Trophoblast cell (in vitro differentiated cells and primary cell): ENCODE data around the gene RAB23.

Source experiments
- DNase-seq, 2 donors: peaks; one replicate each; pipeline ENCODE4 v3.0.0-alpha.2; 2016
- H2AFZ ChIP-seq: 2 replicates; pipeline ENCODE4 v1.6.1; 2013; ENCODE audit warnings: low read length, moderate library complexity, mild to moderate bottlenecking; ENCODE audit not compliant: insufficient read depth, poor library complexity
- H2AK5ac ChIP-seq: 2 replicates; pipeline ENCODE4 v1.6.1; 2013; ENCODE audit warnings: mild to moderate bottlenecking, low read length
- H2BK120ac ChIP-seq: 2 replicates; pipeline ENCODE4 v1.6.1; 2013; ENCODE audit warnings: low read length, mild to moderate bottlenecking, moderate library complexity; ENCODE audit not compliant: insufficient read depth, poor library complexity
- H2BK12ac ChIP-seq: 2 replicates; pipeline ENCODE4 v1.6.1; 2013; ENCODE audit warnings: mild to moderate bottlenecking, low read length, moderate library complexity
- H2BK5ac ChIP-seq: 2 replicates; pipeline ENCODE4 v1.6.1; 2013; ENCODE audit warnings: low read length, low read depth, moderate library complexity, mild to moderate bottlenecking; ENCODE audit not compliant: poor library complexity
- H3K14ac ChIP-seq: 2 replicates; pipeline ENCODE4 v1.6.1; 2013; ENCODE audit warnings: mild to moderate bottlenecking, low read length
- H3K18ac ChIP-seq: 2 replicates; pipeline ENCODE4 v1.6.1; 2013; ENCODE audit warnings: mild to moderate bottlenecking, low read length
- H3K23ac ChIP-seq: 2 replicates; pipeline ENCODE4 v1.6.1; 2013; ENCODE audit warnings: low read length
- H3K27ac ChIP-seq: 2 replicates; pipeline ENCODE4 v1.5.1; 2013; ENCODE audit warnings: low read depth, mild to moderate bottlenecking, inconsistent platforms, low read length, moderate library complexity
- H3K27me3 ChIP-seq: 2 replicates; pipeline ENCODE4 v1.6.1; 2013; ENCODE audit warnings: inconsistent platforms, mild to moderate bottlenecking, low read length, moderate library complexity; ENCODE audit not compliant: insufficient read depth
- H3K36me3 ChIP-seq, 2 experiments: 1 replicate in 1 of 2; 2 replicates in 1 of 2; pipeline ENCODE4 v1.6.1; 2013; ENCODE audit warnings: low read length in 2 of 2, mild to moderate bottlenecking in 2 of 2, moderate library complexity in 1 of 2; ENCODE audit not compliant: insufficient read depth in 2 of 2, control insufficient read depth in 1 of 2
- H3K4ac ChIP-seq: 2 replicates; pipeline ENCODE4 v1.6.1; 2013; ENCODE audit warnings: low read depth, mild to moderate bottlenecking, low read length, moderate library complexity
- H3K4me1 ChIP-seq, 2 experiments: 1 replicate in 1 of 2; 2 replicates in 1 of 2; pipeline ENCODE4 v1.6.1; 2013; ENCODE audit warnings: low read length in 2 of 2, mild to moderate bottlenecking in 2 of 2, moderate library complexity in 1 of 2; ENCODE audit not compliant: insufficient read depth in 2 of 2, control insufficient read depth in 1 of 2
- H3K4me2 ChIP-seq: 2 replicates; pipeline ENCODE4 v1.6.1; 2013; ENCODE audit warnings: inconsistent platforms, mild to moderate bottlenecking, low read length, moderate library complexity
- H3K4me3 ChIP-seq: 2 replicates; pipeline ENCODE4 v1.5.1; 2013; ENCODE audit warnings: mild to moderate bottlenecking, low read depth, low read length, inconsistent platforms
- H3K79me1 ChIP-seq: one replicate; pipeline ENCODE4 v1.6.1; 2013; ENCODE audit warnings: low read length
- H3K79me2 ChIP-seq: 2 replicates; pipeline ENCODE4 v1.6.1; 2013; ENCODE audit warnings: low read length, mild to moderate bottlenecking; ENCODE audit not compliant: control insufficient read depth, insufficient read depth, poor library complexity
- H3K9ac ChIP-seq: 2 replicates; pipeline ENCODE4 v1.6.1; 2013; ENCODE audit warnings: mild to moderate bottlenecking, low read length
- H3K9me3 ChIP-seq: 2 replicates; pipeline ENCODE4 v1.6.1; 2013; ENCODE audit warnings: low read depth, mild to moderate bottlenecking, control low read depth, inconsistent platforms, low read length; ENCODE audit not compliant: insufficient read depth
- H4K12ac ChIP-seq: 2 replicates; pipeline ENCODE4 v1.6.1; 2013; ENCODE audit warnings: low read depth, mild to moderate bottlenecking, low read length, moderate library complexity
- H4K8ac ChIP-seq: 2 replicates; pipeline ENCODE4 v1.6.1; 2013; ENCODE audit warnings: low read depth, mild to moderate bottlenecking, low read length, moderate library complexity
- H4K91ac ChIP-seq: one replicate; pipeline ENCODE4 v1.6.1; 2013; ENCODE audit warnings: low read depth, mild to moderate bottlenecking, low read length, moderate library complexity
- WGBS: extraction: QIAGEN DNeasy Blood & Tissue Kit; methylation state at CpG from one replicate; pipeline ENCODE4 v1.1.7; 2013; ENCODE audit warnings: missing lambda C conversion rate; ENCODE audit not compliant: insufficient read length, insufficient coverage; ENCODE audit errors: extremely low coverage; 5-methylcytosine and 5-hydroxymethylcytosine counted together

Gene RAB23

DNA sequence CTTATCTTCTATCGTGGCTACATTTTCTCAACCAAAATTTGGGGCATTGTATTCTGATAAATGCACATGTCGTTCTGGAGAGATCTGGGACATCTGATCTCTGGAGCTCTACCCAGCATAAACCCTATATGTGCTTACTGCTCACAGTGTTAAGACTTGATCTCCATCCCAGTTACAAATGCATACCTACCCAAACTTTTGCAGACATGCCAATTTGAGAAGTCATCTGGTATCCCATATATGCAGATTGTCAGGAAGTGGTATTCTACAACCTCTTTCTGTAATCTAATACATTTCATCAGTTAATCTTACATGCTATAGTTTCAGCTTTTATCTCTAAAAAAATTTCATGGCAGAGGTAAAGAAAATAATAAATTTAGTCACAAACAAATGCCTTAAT lies 38.8 kb downstream of the RAB23 start:
- WGBS, result no CpG with 5 or more reads among the region's 2 CpGs
- Histone ChIP-seq H3K4me1 (no peaks in the 10 kb centered on the region), H3K4ac (no peak overlapping the region), H3K23ac (no peak overlapping the region), H3K18ac (no peak overlapping the region), H2BK5ac (no peak overlapping the region), H3K4me3 (no peak overlapping the region), H3K9me3 (no peaks in the 10 kb centered on the region), H4K12ac (no peak overlapping the region), H3K36me3 (peaks cover 5 to 16% of the 10 kb centered on the region in 2 experiments), H4K8ac (no peak overlapping the region), H3K27ac (no peak overlapping the region), H2AFZ (no peak overlapping the region), H3K79me1 (no peaks in the 10 kb centered on the region), H2AK5ac (no peak overlapping the region), H3K79me2 (no peaks in the 10 kb centered on the region), H2BK12ac (no peak overlapping the region), H3K9ac (no peak overlapping the region), H4K91ac (no peak overlapping the region), H3K4me2 (no peak overlapping the region), H3K14ac (no peak overlapping the region), H3K27me3 (no peaks in the 10 kb centered on the region), H2BK120ac (no peak overlapping the region)
- peak in 1 of 2 donors; percentile 24 for DNase-seq

DNA sequence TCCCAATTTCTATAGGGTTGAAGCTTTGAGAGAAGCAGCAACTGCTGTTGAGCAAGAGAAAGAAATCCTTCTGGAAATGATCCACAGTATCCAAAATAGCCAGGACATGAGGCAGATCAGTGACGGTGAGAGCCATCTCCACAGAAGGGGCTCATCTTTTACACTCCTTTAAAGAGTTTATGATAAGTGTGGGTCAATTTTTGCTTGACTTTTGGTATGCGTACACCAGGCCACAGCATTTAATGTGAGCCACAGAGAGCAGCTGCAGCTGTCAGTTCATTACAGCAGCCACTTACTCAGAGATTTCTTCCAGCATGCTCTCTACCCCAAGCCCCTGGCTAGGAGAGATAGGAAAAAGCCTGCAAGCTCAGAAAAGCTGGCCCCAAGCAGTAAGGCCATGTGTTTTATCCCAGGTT lies 40.1 kb downstream of the RAB23 start:
- no peak overlapping the region for H2BK5ac ChIP-seq
- H3K14ac ChIP-seq, result no peak overlapping the region
- no peak overlapping the region for H3K4me2 ChIP-seq
- H4K91ac ChIP-seq, result no peak overlapping the region
- no CpG with 5 or more reads among the region's 2 CpGs for WGBS
- H3K23ac ChIP-seq, result no peak overlapping the region
- no peaks in the 10 kb centered on the region for H3K9me3 ChIP-seq
- H3K4ac ChIP-seq, result no peak overlapping the region
- H2BK120ac ChIP-seq, result no peak overlapping the region
- no peak overlapping the region for H3K9ac ChIP-seq
- H3K4me1 ChIP-seq, result peaks cover 4 to 5% of the 10 kb centered on the region in 2 experiments
- no peak overlapping the region for H4K12ac ChIP-seq
- H3K4me3 ChIP-seq, result no peak overlapping the region
- H3K27me3 ChIP-seq, result no peaks in the 10 kb centered on the region
- H3K79me2 ChIP-seq, result no peaks in the 10 kb centered on the region
- no peaks in the 10 kb centered on the region for H3K79me1 ChIP-seq
- no peak overlapping the region for H2AK5ac ChIP-seq
- H3K18ac ChIP-seq, result no peak overlapping the region
- no peak overlapping the region for H2AFZ ChIP-seq
- H2BK12ac ChIP-seq, result no peak overlapping the region
- H3K36me3 ChIP-seq, result peaks cover 5 to 16% of the 10 kb centered on the region in 2 experiments
- H4K8ac ChIP-seq, result no peak overlapping the region
- no peak overlapping the region for H3K27ac ChIP-seq
- no peak for DNase-seq

DNA sequence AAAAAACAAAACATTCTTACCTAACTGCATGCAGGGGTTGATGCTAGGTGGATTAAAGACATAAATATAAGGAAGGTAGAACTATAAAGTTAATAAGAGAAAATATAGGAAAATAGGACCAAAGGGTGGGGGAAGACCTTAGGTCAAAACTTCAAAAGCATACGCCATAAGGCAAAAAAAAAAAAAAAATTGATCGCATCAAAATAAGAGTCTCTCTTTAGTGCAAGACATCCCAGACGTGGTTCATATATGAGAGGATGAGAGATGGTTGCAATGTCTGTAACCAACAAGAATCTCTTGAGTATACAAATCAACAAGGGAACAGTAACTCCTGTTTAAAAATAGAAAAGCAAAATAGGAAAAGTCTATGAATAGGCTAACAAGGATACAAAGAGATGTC lies 41.5 kb downstream of the RAB23 start:
- peaks cover 5 to 14% of the 10 kb centered on the region in 2 experiments for H3K36me3 ChIP-seq
- H3K4ac ChIP-seq, result no peak overlapping the region
- H3K9ac ChIP-seq, result no peak overlapping the region
- no peak overlapping the region for H3K4me2 ChIP-seq
- no CpG with 5 or more reads among the region's 3 CpGs for WGBS
- no peak overlapping the region for H2AK5ac ChIP-seq
- no peaks in the 10 kb centered on the region for H3K27me3 ChIP-seq
- H3K23ac ChIP-seq, result no peak overlapping the region
- DNase-seq, result no peak
- H3K18ac ChIP-seq, result no peak overlapping the region
- H2BK12ac ChIP-seq, result no peak overlapping the region
- H2AFZ ChIP-seq, result no peak overlapping the region
- no peaks in the 10 kb centered on the region for H3K79me1 ChIP-seq
- no peak overlapping the region for H3K27ac ChIP-seq
- no peak overlapping the region for H2BK5ac ChIP-seq
- H2BK120ac ChIP-seq, result no peak overlapping the region
- peaks cover 4 to 8% of the 10 kb centered on the region in 2 experiments for H3K4me1 ChIP-seq
- H3K79me2 ChIP-seq, result peaks cover 5% of the 10 kb centered on the region
- no peak overlapping the region for H3K14ac ChIP-seq
- H4K12ac ChIP-seq, result no peak overlapping the region
- H4K8ac ChIP-seq, result no peak overlapping the region
- H3K9me3 ChIP-seq, result no peaks in the 10 kb centered on the region
- no peak overlapping the region for H3K4me3 ChIP-seq
- no peak overlapping the region for H4K91ac ChIP-seq

DNA sequence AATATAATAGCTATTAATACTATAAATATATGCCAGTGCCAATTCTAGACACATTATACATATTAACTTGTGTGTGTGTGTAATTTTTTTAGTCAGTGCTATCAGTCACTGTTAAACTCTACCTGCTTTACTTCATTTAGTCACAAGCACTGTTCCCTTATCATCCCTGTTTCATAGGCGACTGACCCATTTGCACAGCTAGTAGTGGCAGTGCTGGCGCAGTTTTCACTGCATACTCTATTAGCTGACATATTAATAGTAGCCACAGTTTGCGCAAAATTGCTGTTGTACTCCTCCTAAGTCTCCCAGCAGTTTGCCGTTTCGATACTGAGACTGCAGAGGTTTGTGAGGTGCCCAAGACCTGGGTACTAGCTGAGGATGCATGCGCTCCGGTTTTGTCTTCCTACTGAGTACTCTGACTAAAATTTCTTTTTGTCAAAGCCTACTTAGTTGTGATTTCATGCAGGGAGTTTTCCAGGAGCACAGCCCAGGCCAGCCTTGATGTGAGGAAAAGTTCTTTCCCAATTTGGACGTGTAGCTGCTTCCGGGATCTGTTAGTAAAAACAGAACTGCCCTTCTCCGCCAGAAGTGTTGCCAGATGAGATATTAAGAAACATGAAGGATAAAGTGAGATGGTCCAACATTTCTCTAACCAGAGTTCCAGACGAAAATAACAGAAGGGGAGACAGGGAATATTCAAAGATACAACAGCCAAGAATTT lies 44.4 kb downstream of the RAB23 start:
- Histone ChIP-seq H2BK5ac (no peak overlapping the region), H3K14ac (no peak overlapping the region), H2BK12ac (no peak overlapping the region), H3K4me1 (peaks cover 4 to 9% of the 10 kb centered on the region in 2 experiments), H3K9ac (no peak overlapping the region), H3K18ac (peak overlapping the region; percentile 65), H3K79me1 (peaks cover 4% of the 10 kb centered on the region), H2BK120ac (no peak overlapping the region), H3K27me3 (no peaks in the 10 kb centered on the region), H3K4me2 (no peak overlapping the region), H3K79me2 (peaks cover 7% of the 10 kb centered on the region), H3K27ac (no peak overlapping the region), H3K36me3 (peaks cover 5% of the 10 kb centered on the region in 2 experiments), H3K23ac (no peak overlapping the region), H3K4ac (peak overlapping the region; percentile 76), H4K91ac (no peak overlapping the region), H3K9me3 (no peaks in the 10 kb centered on the region), H3K4me3 (no peak overlapping the region), H4K8ac (no peak overlapping the region), H2AFZ (no peak overlapping the region), H4K12ac (no peak overlapping the region), H2AK5ac (no peak overlapping the region)
- DNase-seq, result no peak
- WGBS, result no CpG with 5 or more reads among the region's 11 CpGs
